HCT116 (cell line): ENCODE measurements around the gene DOCK11.

Experiments
- ELF1 ChIP-seq: IDR thresholded peaks from 2 replicates; pipeline ENCODE4 v1.6.1; 2012; ENCODE audit warnings: low read depth, borderline replicate concordance
- EZH2 ChIP-seq: fragments of 200-600 bp; sonication (generic); IDR thresholded peaks from 2 replicates; pipeline ENCODE4 v1.6.1; 2017; ENCODE audit warnings: antibody characterized with exemption, mixed run types
- EZH2phosphoT487 ChIP-seq: fragments of 200-600 bp; IDR thresholded peaks from 2 replicates; pipeline ENCODE4 v1.6.1; 2018; ENCODE audit warnings: antibody characterized with exemption, borderline replicate concordance
- POLR2A ChIP-seq: IDR thresholded peaks from 2 replicates; pipeline ENCODE4 v1.7.0; 2011; ENCODE audit warnings: borderline replicate concordance; ENCODE audit not compliant: insufficient read depth, insufficient read length; ENCODE audit errors: extremely low read depth
- SP1 ChIP-seq: IDR thresholded peaks from 2 replicates; pipeline ENCODE4 v1.6.1; 2012; ENCODE audit warnings: low read depth
- ZFX ChIP-seq: fragments of 450-650 bp; IDR thresholded peaks from 2 replicates; pipeline ENCODE4 v1.6.1; 2017
- ZNF274 ChIP-seq: fragments of 200-500 bp; sonication (Bioruptor generic); IDR thresholded peaks from 2 replicates; pipeline ENCODE4 v1.6.1; 2014; ENCODE audit warnings: mild to moderate bottlenecking, low read depth, low read length, inconsistent platforms
- TF ChIP-seq, protein P1 (sequence below), 3 experiments: fragments of 200-600 bp in 1 of 3; sonication (generic) in 1 of 3; IDR thresholded peaks in 2 of 3; conservative IDR thresholded peaks in 1 of 3; 2 replicates each; pipeline ENCODE4 v1.5.1; 2012 to 2017; ENCODE audit warnings: low read depth in 2 of 3, low read length in 2 of 3, antibody characterized with exemption in 1 of 3, borderline replicate concordance in 1 of 3, control low read depth in 1 of 3, mild to moderate bottlenecking in 1 of 3, mixed read lengths in 1 of 3, mixed run types in 1 of 3, moderate library complexity in 1 of 3; ENCODE audit not compliant: insufficient read depth in 1 of 3
- TF ChIP-seq, protein P2 (sequence below): IDR thresholded peaks from 2 replicates; pipeline ENCODE4 v1.6.1; 2012; ENCODE audit warnings: low read depth
- TF ChIP-seq, protein P3 (sequence below): IDR thresholded peaks from 2 replicates; pipeline ENCODE4 v1.6.1; 2012

DNA sequence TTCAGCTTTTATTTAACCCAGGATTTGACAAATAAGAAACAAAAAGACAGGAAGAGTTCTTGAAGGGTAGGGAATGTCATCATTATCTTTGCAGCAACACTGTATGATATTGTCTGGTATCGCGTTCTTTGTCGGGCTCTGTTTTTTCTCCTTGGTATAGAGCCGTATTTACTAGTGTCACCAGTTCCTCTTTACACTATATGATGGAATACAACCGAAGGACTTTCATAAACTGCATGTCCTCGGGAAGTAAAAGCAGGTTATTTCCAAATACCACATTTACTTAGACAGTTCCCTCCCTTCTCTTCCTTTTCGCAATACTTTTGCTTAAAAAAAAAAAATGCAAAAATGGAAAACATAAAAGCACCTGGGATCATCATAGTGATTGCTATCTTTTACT, 135.2 kb downstream of the DOCK11 start:
- TF ChIP-seq, protein P1, sequence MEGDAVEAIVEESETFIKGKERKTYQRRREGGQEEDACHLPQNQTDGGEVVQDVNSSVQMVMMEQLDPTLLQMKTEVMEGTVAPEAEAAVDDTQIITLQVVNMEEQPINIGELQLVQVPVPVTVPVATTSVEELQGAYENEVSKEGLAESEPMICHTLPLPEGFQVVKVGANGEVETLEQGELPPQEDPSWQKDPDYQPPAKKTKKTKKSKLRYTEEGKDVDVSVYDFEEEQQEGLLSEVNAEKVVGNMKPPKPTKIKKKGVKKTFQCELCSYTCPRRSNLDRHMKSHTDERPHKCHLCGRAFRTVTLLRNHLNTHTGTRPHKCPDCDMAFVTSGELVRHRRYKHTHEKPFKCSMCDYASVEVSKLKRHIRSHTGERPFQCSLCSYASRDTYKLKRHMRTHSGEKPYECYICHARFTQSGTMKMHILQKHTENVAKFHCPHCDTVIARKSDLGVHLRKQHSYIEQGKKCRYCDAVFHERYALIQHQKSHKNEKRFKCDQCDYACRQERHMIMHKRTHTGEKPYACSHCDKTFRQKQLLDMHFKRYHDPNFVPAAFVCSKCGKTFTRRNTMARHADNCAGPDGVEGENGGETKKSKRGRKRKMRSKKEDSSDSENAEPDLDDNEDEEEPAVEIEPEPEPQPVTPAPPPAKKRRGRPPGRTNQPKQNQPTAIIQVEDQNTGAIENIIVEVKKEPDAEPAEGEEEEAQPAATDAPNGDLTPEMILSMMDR (IDR thresholded peaks at IDR 0.05 in 2 of 3, conservative IDR thresholded peaks at IDR 0.05 in 1 of 3; ENCODE audit: borderline replicate concordance in 1 of 3, insufficient read depth in 1 of 3, low read depth in 2 of 3, low read length in 2 of 3), result no peak
- TF ChIP-seq ELF1 (no peak), POLR2A (no peak), ZFX (no peak), EZH2 (no peak), ZNF274 (no peak), SP1 (no peak), EZH2phosphoT487 (no peak)
- TF ChIP-seq, protein P2, sequence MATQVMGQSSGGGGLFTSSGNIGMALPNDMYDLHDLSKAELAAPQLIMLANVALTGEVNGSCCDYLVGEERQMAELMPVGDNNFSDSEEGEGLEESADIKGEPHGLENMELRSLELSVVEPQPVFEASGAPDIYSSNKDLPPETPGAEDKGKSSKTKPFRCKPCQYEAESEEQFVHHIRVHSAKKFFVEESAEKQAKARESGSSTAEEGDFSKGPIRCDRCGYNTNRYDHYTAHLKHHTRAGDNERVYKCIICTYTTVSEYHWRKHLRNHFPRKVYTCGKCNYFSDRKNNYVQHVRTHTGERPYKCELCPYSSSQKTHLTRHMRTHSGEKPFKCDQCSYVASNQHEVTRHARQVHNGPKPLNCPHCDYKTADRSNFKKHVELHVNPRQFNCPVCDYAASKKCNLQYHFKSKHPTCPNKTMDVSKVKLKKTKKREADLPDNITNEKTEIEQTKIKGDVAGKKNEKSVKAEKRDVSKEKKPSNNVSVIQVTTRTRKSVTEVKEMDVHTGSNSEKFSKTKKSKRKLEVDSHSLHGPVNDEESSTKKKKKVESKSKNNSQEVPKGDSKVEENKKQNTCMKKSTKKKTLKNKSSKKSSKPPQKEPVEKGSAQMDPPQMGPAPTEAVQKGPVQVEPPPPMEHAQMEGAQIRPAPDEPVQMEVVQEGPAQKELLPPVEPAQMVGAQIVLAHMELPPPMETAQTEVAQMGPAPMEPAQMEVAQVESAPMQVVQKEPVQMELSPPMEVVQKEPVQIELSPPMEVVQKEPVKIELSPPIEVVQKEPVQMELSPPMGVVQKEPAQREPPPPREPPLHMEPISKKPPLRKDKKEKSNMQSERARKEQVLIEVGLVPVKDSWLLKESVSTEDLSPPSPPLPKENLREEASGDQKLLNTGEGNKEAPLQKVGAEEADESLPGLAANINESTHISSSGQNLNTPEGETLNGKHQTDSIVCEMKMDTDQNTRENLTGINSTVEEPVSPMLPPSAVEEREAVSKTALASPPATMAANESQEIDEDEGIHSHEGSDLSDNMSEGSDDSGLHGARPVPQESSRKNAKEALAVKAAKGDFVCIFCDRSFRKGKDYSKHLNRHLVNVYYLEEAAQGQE, result no peak
- TF ChIP-seq, protein P3, sequence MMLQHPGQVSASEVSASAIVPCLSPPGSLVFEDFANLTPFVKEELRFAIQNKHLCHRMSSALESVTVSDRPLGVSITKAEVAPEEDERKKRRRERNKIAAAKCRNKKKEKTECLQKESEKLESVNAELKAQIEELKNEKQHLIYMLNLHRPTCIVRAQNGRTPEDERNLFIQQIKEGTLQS, result no peak
